HEK293 (cell line): ENCODE results near the gene TNFRSF8.
A peak's percentile ranks its signal among the peaks of the same experiment; 100 is the strongest.

Source experiments
- CTCF ChIA-PET: fragments of 350-600 bp; formaldehyde crosslinking; extraction: SDS; loops from one replicate; lab custom pipeline; 2021; ENCODE audit warnings: antibody characterized with exemption; lab: Yijun Ruan, JAX
- POLR2A ChIA-PET: fragments of 300-600 bp; formaldehyde crosslinking; extraction: SDS; loops from one replicate; lab custom pipeline; 2020; ENCODE audit warnings: antibody characterized with exemption, inconsistent platforms; lab: Yijun Ruan, JAX
- H3K27ac ChIP-seq: fragments of 200-500 bp; sonication (Bioruptor generic); 2 replicates; pipeline ENCODE4 v1.5.1; 2014; ENCODE audit warnings: low read depth, low read length, control low read depth, inconsistent platforms; ENCODE audit errors: extremely low read depth
- H3K36me3 ChIP-seq, 2 experiments: fragments of 200-500 bp in 1 of 2; sonication (Bioruptor generic) in 1 of 2; 1 replicate in 1 of 2; 2 replicates in 1 of 2; pipeline ENCODE4 v1.5.1; 2014 to 2017; ENCODE audit warnings: inconsistent platforms in 2 of 2, low read length in 2 of 2; ENCODE audit not compliant: control insufficient read depth in 2 of 2, insufficient read depth in 1 of 2
- H3K4me1 ChIP-seq: fragments of 200-500 bp; sonication (Bioruptor generic); 2 replicates; pipeline ENCODE4 v1.5.1; 2014; ENCODE audit warnings: mild to moderate bottlenecking, low read length, inconsistent platforms; ENCODE audit not compliant: control insufficient read depth, insufficient read depth
- H3K4me3 ChIP-seq: 2 replicates; pipeline ENCODE4 v1.5.1; 2011; ENCODE audit warnings: low read depth, mild to moderate bottlenecking, control low read depth, low read length, moderate library complexity
- H3K9me3 ChIP-seq: fragments of 200-500 bp; sonication (Bioruptor generic); 2 replicates; pipeline ENCODE4 v1.5.1; 2014; ENCODE audit warnings: low read depth, low read length, inconsistent platforms; ENCODE audit not compliant: control insufficient read depth, insufficient read depth
- BCL11B ChIP-seq: fragments of 450-650 bp; formaldehyde crosslinking; IDR thresholded peaks from 2 replicates; pipeline ENCODE4 v1.5.1; 2016; ENCODE audit warnings: low read depth, missing biosample characterization, missing genetic modification characterization
- BCL6B ChIP-seq: fragments of 450-650 bp; formaldehyde crosslinking; IDR thresholded peaks from 2 replicates; pipeline ENCODE4 v1.5.1; 2017; ENCODE audit warnings: missing biosample characterization, missing genetic modification characterization
- EGR2 ChIP-seq: fragments of 450-650 bp; formaldehyde crosslinking; IDR thresholded peaks from 2 replicates; pipeline ENCODE4 v1.5.1; 2016; ENCODE audit warnings: low read depth, missing biosample characterization, missing genetic modification characterization
- ELK4 ChIP-seq: IDR thresholded peaks from 2 replicates; pipeline ENCODE4 v1.6.1; 2011; ENCODE audit warnings: mild to moderate bottlenecking, low read depth, low read length, borderline replicate concordance
- KLF8 ChIP-seq: fragments of 450-650 bp; formaldehyde crosslinking; IDR thresholded peaks from 2 replicates; pipeline ENCODE4 v1.5.1; 2016; ENCODE audit warnings: missing biosample characterization, missing genetic modification characterization
- MYNN ChIP-seq: fragments of 450-650 bp; formaldehyde crosslinking; IDR thresholded peaks from 2 replicates; pipeline ENCODE4 v1.5.1; 2016; ENCODE audit warnings: missing biosample characterization, missing genetic modification characterization, borderline replicate concordance
- PATZ1 ChIP-seq: fragments of 450-650 bp; formaldehyde crosslinking; IDR thresholded peaks from 2 replicates; pipeline ENCODE4 v1.5.1; 2016; ENCODE audit warnings: missing biosample characterization, missing genetic modification characterization
- ZBTB6 ChIP-seq: fragments of 450-650 bp; formaldehyde crosslinking; IDR thresholded peaks from 2 replicates; pipeline ENCODE4 v1.5.1; 2017; ENCODE audit warnings: missing biosample characterization, missing genetic modification characterization
- ZFHX2 ChIP-seq: fragments of 450-650 bp; formaldehyde crosslinking; conservative IDR thresholded peaks from 2 replicates; pipeline ENCODE4 v1.5.1; 2016; ENCODE audit warnings: missing biosample characterization, missing genetic modification characterization
- ZFP69B ChIP-seq: fragments of 450-650 bp; formaldehyde crosslinking; IDR thresholded peaks from 2 replicates; pipeline ENCODE4 v1.5.1; 2016; ENCODE audit warnings: missing biosample characterization, missing genetic modification characterization
- ZNF10 ChIP-seq: fragments of 450-650 bp; formaldehyde crosslinking; IDR thresholded peaks from 2 replicates; pipeline ENCODE4 v1.5.1; 2017; ENCODE audit warnings: missing biosample characterization, missing genetic modification characterization
- ZNF112 ChIP-seq: fragments of 450-650 bp; formaldehyde crosslinking; IDR thresholded peaks from 2 replicates; pipeline ENCODE4 v1.5.0; 2017; ENCODE audit warnings: missing biosample characterization, missing genetic modification characterization
- ZNF121 ChIP-seq: fragments of 450-650 bp; formaldehyde crosslinking; IDR thresholded peaks from 2 replicates; pipeline ENCODE4 v1.5.1; 2016; ENCODE audit warnings: missing biosample characterization, missing genetic modification characterization
- ZNF133 ChIP-seq: fragments of 450-650 bp; formaldehyde crosslinking; IDR thresholded peaks from 2 replicates; pipeline ENCODE4 v1.5.1; 2016; ENCODE audit warnings: missing biosample characterization, missing genetic modification characterization
- ZNF248 ChIP-seq: fragments of 450-650 bp; formaldehyde crosslinking; IDR thresholded peaks from 2 replicates; pipeline ENCODE4 v1.5.1; 2017; ENCODE audit warnings: missing biosample characterization, missing genetic modification characterization
- ZNF311 ChIP-seq: fragments of 450-650 bp; formaldehyde crosslinking; IDR thresholded peaks from 2 replicates; pipeline ENCODE4 v1.5.1; 2017; ENCODE audit warnings: missing biosample characterization, missing genetic modification characterization, borderline replicate concordance
- ZNF341 ChIP-seq: fragments of 450-650 bp; formaldehyde crosslinking; IDR thresholded peaks from 2 replicates; pipeline ENCODE4; 2016; ENCODE audit warnings: low read depth, missing biosample characterization, missing genetic modification characterization
- ZNF48 ChIP-seq: fragments of 450-650 bp; formaldehyde crosslinking; IDR thresholded peaks from 2 replicates; pipeline ENCODE4 v1.5.1; 2016; ENCODE audit warnings: missing biosample characterization, missing genetic modification characterization
- ZNF501 ChIP-seq: fragments of 450-650 bp; formaldehyde crosslinking; IDR thresholded peaks from 2 replicates; pipeline ENCODE4 v1.5.1; 2016; ENCODE audit warnings: missing biosample characterization, missing genetic modification characterization
- ZNF560 ChIP-seq: fragments of 450-650 bp; formaldehyde crosslinking; IDR thresholded peaks from 2 replicates; pipeline ENCODE4 v1.5.1; 2017; ENCODE audit warnings: missing biosample characterization, missing genetic modification characterization, borderline replicate concordance
- ZNF645 ChIP-seq: fragments of 450-650 bp; formaldehyde crosslinking; IDR thresholded peaks from 2 replicates; pipeline ENCODE4; 2016; ENCODE audit warnings: missing biosample characterization, missing genetic modification characterization
- ZNF692 ChIP-seq: fragments of 450-650 bp; formaldehyde crosslinking; IDR thresholded peaks from 2 replicates; pipeline ENCODE4 v1.5.1; 2016; ENCODE audit warnings: missing biosample characterization, missing genetic modification characterization
- ZSCAN16 ChIP-seq: fragments of 450-650 bp; formaldehyde crosslinking; IDR thresholded peaks from 2 replicates; pipeline ENCODE4 v1.5.1; 2016; ENCODE audit warnings: missing biosample characterization, missing genetic modification characterization

Gene TNFRSF8

GRCh38 chr1:12075195-12076114 lies 12.4 kb downstream of the TNFRSF8 start:
- no peak overlapping the region for H3K27ac ChIP-seq
- POLR2A ChIA-PET = interaction anchor here (0.7 kb wide), 1 partner anchor 10 kb away, joined by 3 read pairs; no protein-coding TSS in a partner anchor
- CTCF ChIA-PET = interaction anchor here (0.8 to 1.4 kb wide), 3 partner anchors 49 to 167 kb away, joined by 3 to 4 read pairs (median 3); no protein-coding TSS in a partner anchor
- no peaks in the 10 kb centered on the region for H3K36me3 ChIP-seq
- no peak overlapping the region for H3K4me3 ChIP-seq
- no peak for TF ChIP-seq MYNN
- no peak for TF ChIP-seq ZNF112 (tag by site-specific recombination)
- peak; percentile 42; the same call in 1 of the 2 replicates for TF ChIP-seq ZFHX2 (tag by site-specific recombination)
- peak; percentile 58; the same call in 1 of the 2 replicates for TF ChIP-seq ZFP69B (tag by site-specific recombination)
- TF ChIP-seq ZNF248 = no peak
- no peak for TF ChIP-seq ZNF10 (tag by site-specific recombination)
- 0 out of 2 replicates have a peak, but pooled peaks have one; percentile 34 for TF ChIP-seq PATZ1
- no peak for TF ChIP-seq ZNF311
- TF ChIP-seq ZNF692 (tag by site-specific recombination) = peak; percentile 89
- TF ChIP-seq EGR2 (tag by site-specific recombination) = 0 out of 2 replicates have a peak, but pooled peaks have one; percentile 20
- TF ChIP-seq, all 188 proteins: peak for 5
- Histone ChIP-seq H3K4me1 (no peaks in the 10 kb centered on the region), H3K9me3 (no peaks in the 10 kb centered on the region)

- TF ChIP-seq KLF8 (tag by site-specific recombination) = no peak
- TF ChIP-seq ELK4 = no peak
- TF ChIP-seq BCL11B (tag by site-specific recombination) = no peak
- TF ChIP-seq ZNF560 (tag by site-specific recombination) = no peak
- no peak for TF ChIP-seq BCL6B (tag by site-specific recombination)
- no peak for TF ChIP-seq ZSCAN16
- TF ChIP-seq ZBTB6 (tag by site-specific recombination) = no peak
- TF ChIP-seq ZNF501 (tag by site-specific recombination) = no peak
- no peak for TF ChIP-seq ZNF121
- TF ChIP-seq ZNF133 (tag by site-specific recombination) = no peak
- no peak for TF ChIP-seq ZNF645 (tag by site-specific recombination)
- TF ChIP-seq ZNF341 = no peak
- TF ChIP-seq ZNF48 (tag by site-specific recombination) = no peak
- TF ChIP-seq, all 188 proteins: peak for 0
- Histone ChIP-seq H3K4me3 (no peak overlapping the region), H3K27ac (no peak overlapping the region), H3K36me3 (no peaks in the 10 kb centered on the region), H3K4me1 (no peaks in the 10 kb centered on the region), H3K9me3 (no peaks in the 10 kb centered on the region)
- POLR2A ChIA-PET = no interaction called here
- CTCF ChIA-PET = interaction anchor here (0.7 to 1.4 kb wide), 3 partner anchors 48 to 168 kb away, joined by 3 to 4 read pairs (median 3); no protein-coding TSS in a partner anchor
Measured at GRCh38 chr1:12076425-12077005, 13.4 kb downstream of the TNFRSF8 start.
